SK-N-SH treated with all-trans-retinoic acid at 6 μM for 48 hours (cell line): ENCODE results near the gene TMEM43.

ENCODE experiments used
- ATAC-seq: fragments of 200-7000 bp; cut with Tn5 transposase; 3 replicates; pipeline ENCODE4 v1.9.1; 2020; ENCODE audit warnings: mild to moderate bottlenecking, moderate library complexity
- BACH2 ChIP-seq: fragments of 250-450 bp; sonication (Bioruptor Pico); IDR thresholded peaks from 2 replicates; pipeline ENCODE4 v1.9.0; 2021; ENCODE audit warnings: mild to moderate bottlenecking, borderline replicate concordance
- CREB5 ChIP-seq: fragments of 250-450 bp; sonication (Bioruptor Pico); IDR thresholded peaks from 2 replicates; pipeline ENCODE4 v1.5.1; 2020; ENCODE audit warnings: low read depth, mild to moderate bottlenecking, moderate library complexity
- CSDC2 ChIP-seq: fragments of 250-450 bp; sonication (Bioruptor Pico); IDR thresholded peaks from 2 replicates; pipeline ENCODE4 v1.5.0; 2020; ENCODE audit warnings: mild to moderate bottlenecking, moderate library complexity
- CSRNP3 ChIP-seq: fragments of 250-450 bp; sonication (Bioruptor Pico); IDR thresholded peaks from 2 replicates; pipeline ENCODE4 v1.5.1; 2021; ENCODE audit warnings: mild to moderate bottlenecking, moderate library complexity
- ESRRG ChIP-seq: fragments of 250-450 bp; sonication (Bioruptor Pico); IDR thresholded peaks from 2 replicates; pipeline ENCODE4 v1.6.1; 2021; ENCODE audit warnings: mild to moderate bottlenecking
- GLIS3 ChIP-seq: fragments of 250-450 bp; sonication (Bioruptor Pico); IDR thresholded peaks from 2 replicates; pipeline ENCODE4 v1.5.0; 2020; ENCODE audit warnings: mild to moderate bottlenecking, moderate library complexity
- ISL1 ChIP-seq: fragments of 250-450 bp; sonication (Bioruptor Pico); IDR thresholded peaks from 2 replicates; pipeline ENCODE4 v2.1.2; 2022; ENCODE audit warnings: mild to moderate bottlenecking, moderate library complexity
- OSR1 ChIP-seq: fragments of 250-450 bp; sonication (Bioruptor Pico); IDR thresholded peaks from 2 replicates; pipeline ENCODE4 v1.8.0; 2022; ENCODE audit warnings: moderate library complexity, mild to moderate bottlenecking, inconsistent platforms
- PATZ1 ChIP-seq: fragments of 250-450 bp; sonication (Bioruptor Pico); IDR thresholded peaks from 2 replicates; pipeline ENCODE4 v1.8.0; 2020; ENCODE audit warnings: mild to moderate bottlenecking, moderate library complexity, borderline replicate concordance
- POU6F1 ChIP-seq: fragments of 250-450 bp; sonication (Bioruptor Pico); IDR thresholded peaks from 2 replicates; pipeline ENCODE4 v1.8.0; 2021; ENCODE audit warnings: low read depth, mild to moderate bottlenecking, moderate library complexity, borderline replicate concordance
- PPARA ChIP-seq: fragments of 250-450 bp; sonication (Bioruptor Pico); IDR thresholded peaks from 2 replicates; pipeline ENCODE4 v1.5.0; 2020; ENCODE audit warnings: mild to moderate bottlenecking, borderline replicate concordance
- RARB ChIP-seq: fragments of 250-450 bp; sonication (Bioruptor Pico); IDR thresholded peaks from 2 replicates; pipeline ENCODE4 v1.8.0; 2021; ENCODE audit warnings: mild to moderate bottlenecking, moderate library complexity
- SNAI2 ChIP-seq: fragments of 250-450 bp; sonication (Bioruptor Pico); IDR thresholded peaks from 2 replicates; pipeline ENCODE4 v1.5.0; 2020; ENCODE audit warnings: mild to moderate bottlenecking, moderate library complexity
- TOX ChIP-seq: fragments of 250-450 bp; sonication (Bioruptor Pico); IDR thresholded peaks from 2 replicates; pipeline ENCODE4 v1.8.0; 2021; ENCODE audit warnings: mild to moderate bottlenecking, moderate library complexity, borderline replicate concordance
- TSHZ2 ChIP-seq: fragments of 250-450 bp; sonication (Bioruptor Pico); IDR thresholded peaks from 2 replicates; pipeline ENCODE4 v1.5.0; 2020; ENCODE audit warnings: mild to moderate bottlenecking, moderate library complexity
- ZC3H10 ChIP-seq: fragments of 250-450 bp; sonication (Bioruptor Pico); IDR thresholded peaks from 2 replicates; pipeline ENCODE4 v1.5.1; 2021; ENCODE audit warnings: mild to moderate bottlenecking, moderate library complexity
- ZFP3 ChIP-seq: fragments of 250-450 bp; sonication (Bioruptor Pico); IDR thresholded peaks from 2 replicates; pipeline ENCODE4 v1.5.0; 2020; ENCODE audit warnings: mild to moderate bottlenecking, moderate library complexity
- ZFP30 ChIP-seq: fragments of 450-650 bp; formaldehyde crosslinking; IDR thresholded peaks from 2 replicates; pipeline ENCODE4 v1.5.0; 2022; ENCODE audit warnings: mild to moderate bottlenecking, moderate library complexity
- ZNF565 ChIP-seq: fragments of 450-650 bp; formaldehyde crosslinking; conservative IDR thresholded peaks from 2 replicates; pipeline ENCODE4 v1.5.0; 2020; ENCODE audit warnings: low read depth, mild to moderate bottlenecking, moderate library complexity
- ZNF70 ChIP-seq: fragments of 450-650 bp; formaldehyde crosslinking; IDR thresholded peaks from 2 replicates; pipeline ENCODE4 v1.5.0; 2020; ENCODE audit warnings: mild to moderate bottlenecking, moderate library complexity
- ZNF8 ChIP-seq: fragments of 450-650 bp; formaldehyde crosslinking; IDR thresholded peaks from 2 replicates; pipeline ENCODE4 v1.5.0; 2020; ENCODE audit warnings: mild to moderate bottlenecking, moderate library complexity

The TMEM43 gene

GRCh38 chr3:14113965-14114635 is 10.8 kb upstream of the TMEM43 start:
- TF ChIP-seq OSR1 (CRISPR knock-in tag) (no peak), ZNF565 (CRISPR knock-in tag) (no peak), ZFP30 (CRISPR knock-in tag) (no peak), SNAI2 (no peak), ZNF8 (CRISPR knock-in tag) (no peak), PATZ1 (no peak), GLIS3 (CRISPR knock-in tag) (no peak)
- ATAC-seq: no peak

GRCh38 chr3:14117468-14118399 is 7.1 kb upstream of the TMEM43 start:
- TF ChIP-seq GLIS3 (CRISPR knock-in tag) (no peak), TOX (no peak), PPARA (no peak), ZC3H10 (CRISPR knock-in tag) (no peak), CREB5 (CRISPR knock-in tag) (no peak), SNAI2 (no peak)
- no peak for ATAC-seq

- TF ChIP-seq CSDC2 (CRISPR knock-in tag): no peak
Observed at GRCh38 chr3:14118400-14119381, 6.2 kb upstream of the TMEM43 start.

GRCh38 chr3:14119651-14120050 is 5.2 kb upstream of the TMEM43 start:
- no peak for ATAC-seq
- TF ChIP-seq TSHZ2 (CRISPR knock-in tag) (no peak), PPARA (no peak), ZNF565 (CRISPR knock-in tag) (no peak), CSRNP3 (CRISPR knock-in tag) (no peak), ZNF8 (CRISPR knock-in tag) (no peak), CREB5 (CRISPR knock-in tag) (no peak), CSDC2 (CRISPR knock-in tag) (no peak), ZFP3 (CRISPR knock-in tag) (no peak), BACH2 (CRISPR knock-in tag) (no peak), TOX (no peak), POU6F1 (CRISPR knock-in tag) (no peak), OSR1 (CRISPR knock-in tag) (no peak), RARB (CRISPR knock-in tag) (no peak), SNAI2 (no peak), ZC3H10 (CRISPR knock-in tag) (no peak), ISL1 (CRISPR knock-in tag) (no peak), ZFP30 (CRISPR knock-in tag) (no peak), ESRRG (CRISPR knock-in tag) (no peak), ZNF70 (CRISPR knock-in tag) (no peak)

More at GRCh38 chr3:14118400-14119381, 6.2 kb upstream of the TMEM43 start:
- no peak for ATAC-seq
